ENCODE results near the gene BSDC1. TPM values are rescaled to one million over a fixed set of nuclear protein-coding genes. Genes with fewer than 3 reads are reported as not detected.

Gene BSDC1
- total RNA-seq, 1 experiment from 2014 or later: 33.2 TPM

GRCh38 chr1:32392325-32392724 is 1.9 kb downstream of the BSDC1 start:
- H3K4me1 Mint-ChIP-seq (ENCODE audit: low read depth, unreplicated experiment): no peaks in the 10 kb centered on the region
- Histone ChIP-seq H3K4me3 (ENCODE audit: low read depth, low read length) (no peak overlapping the region), H3K36me3 (ENCODE audit: control insufficient read depth, insufficient read depth, low read length) (no peaks in the 10 kb centered on the region; the same call in 1 of the 2 replicates), H3K9me3 (no peaks in the 10 kb centered on the region), H3K4me1 (no peaks in the 10 kb centered on the region), H3K27me3 (replicated peaks; ENCODE audit: control insufficient read depth, insufficient read depth, low read length) (no peaks in the 10 kb centered on the region)
- no peak overlapping the region for H3K4me3 Mint-ChIP-seq (ENCODE audit: unreplicated experiment)
- ChIA-PET POLR2A (no interaction called here), CTCF (no interaction called here)
- no peaks in the 10 kb centered on the region for H3K9me3 Mint-ChIP-seq (ENCODE audit: unreplicated experiment)
- no peak for DNase-seq
- H3K27me3 Mint-ChIP-seq (ENCODE audit: insufficient read depth, unreplicated experiment): no peaks in the 10 kb centered on the region
- no TSS peak for BruUV-seq (replicated peaks)
- H3K36me3 Mint-ChIP-seq (ENCODE audit: insufficient read depth, unreplicated experiment): peaks cover 15% of the 10 kb centered on the region
- no peak for TF ChIP-seq CTCF (IDR thresholded peaks at IDR 0.05; ENCODE audit: insufficient read depth in 1 of 2, low read depth in 1 of 2, low read length in 1 of 2, severe bottlenecking in 1 of 2, unreplicated experiment in 1 of 2)
- H3K27ac Mint-ChIP-seq (ENCODE audit: unreplicated experiment): no peak overlapping the region
- intact Hi-C loops (cut with micrococcal nuclease; ENCODE audit: unreplicated experiment): no loop called here

GRCh38 chr1:32390904-32391870 is 3.1 kb downstream of the BSDC1 start:
- POLR2A ChIA-PET: no interaction called here
- no peak overlapping the region for H3K4me3 ChIP-seq (ENCODE audit: low read depth, low read length)
- Mint-ChIP-seq H3K36me3 (ENCODE audit: insufficient read depth, unreplicated experiment) (peaks cover 24% of the 10 kb centered on the region), H3K4me3 (ENCODE audit: unreplicated experiment) (no peak overlapping the region), H3K27ac (ENCODE audit: unreplicated experiment) (no peak overlapping the region), H3K4me1 (ENCODE audit: low read depth, unreplicated experiment) (no peaks in the 10 kb centered on the region), H3K27me3 (ENCODE audit: insufficient read depth, unreplicated experiment) (no peaks in the 10 kb centered on the region), H3K9me3 (ENCODE audit: unreplicated experiment) (no peaks in the 10 kb centered on the region)
- no TSS peak for BruUV-seq (replicated peaks)
- TF ChIP-seq CTCF (IDR thresholded peaks at IDR 0.05; ENCODE audit: insufficient read depth in 1 of 2, low read depth in 1 of 2, low read length in 1 of 2, severe bottlenecking in 1 of 2, unreplicated experiment in 1 of 2): no peak
- no peaks in the 10 kb centered on the region; the same call in 1 of the 2 replicates for H3K36me3 ChIP-seq (ENCODE audit: control insufficient read depth, insufficient read depth, low read length)
- intact Hi-C loops (cut with micrococcal nuclease; ENCODE audit: unreplicated experiment): no loop called here
- no peaks in the 10 kb centered on the region for H3K4me1 ChIP-seq
- CTCF ChIA-PET: no interaction called here
- no peak for DNase-seq
- H3K27me3 ChIP-seq (replicated peaks; ENCODE audit: control insufficient read depth, insufficient read depth, low read length): no peaks in the 10 kb centered on the region
- H3K9me3 ChIP-seq: no peaks in the 10 kb centered on the region

GRCh38 chr1:32388641-32389040 is 5.6 kb downstream of the BSDC1 start:
- no peaks in the 10 kb centered on the region for H3K4me1 ChIP-seq
- H3K4me1 Mint-ChIP-seq (ENCODE audit: low read depth, unreplicated experiment): no peaks in the 10 kb centered on the region
- CTCF ChIA-PET: no interaction called here
- H3K9me3 Mint-ChIP-seq (ENCODE audit: unreplicated experiment): no peaks in the 10 kb centered on the region
- no TSS peak for BruUV-seq (replicated peaks)
- H3K4me3 ChIP-seq (ENCODE audit: low read depth, low read length): no peak overlapping the region
- H3K27me3 Mint-ChIP-seq (ENCODE audit: insufficient read depth, unreplicated experiment): no peaks in the 10 kb centered on the region
- H3K9me3 ChIP-seq: no peaks in the 10 kb centered on the region
- TF ChIP-seq CTCF (IDR thresholded peaks at IDR 0.05; ENCODE audit: insufficient read depth in 1 of 2, low read depth in 1 of 2, low read length in 1 of 2, severe bottlenecking in 1 of 2, unreplicated experiment in 1 of 2): no peak
- peaks cover 19% of the 10 kb centered on the region for H3K36me3 Mint-ChIP-seq (ENCODE audit: insufficient read depth, unreplicated experiment)
- POLR2A ChIA-PET: no interaction called here
- no peak overlapping the region for H3K27ac Mint-ChIP-seq (ENCODE audit: unreplicated experiment)
- H3K27me3 ChIP-seq (replicated peaks; ENCODE audit: control insufficient read depth, insufficient read depth, low read length): no peaks in the 10 kb centered on the region
- H3K4me3 Mint-ChIP-seq (ENCODE audit: unreplicated experiment): no peak overlapping the region
- intact Hi-C loops (cut with micrococcal nuclease; ENCODE audit: unreplicated experiment): no loop called here
- H3K36me3 ChIP-seq (ENCODE audit: control insufficient read depth, insufficient read depth, low read length): no peaks in the 10 kb centered on the region; the same call in 1 of the 2 replicates
- no peak for DNase-seq
